PC-9 (cell line): Measurements from ENCODE around the gene ATG16L1.

Source experiments
- EZH2 ChIP-seq: fragments of 200-600 bp; sonication (generic); IDR thresholded peaks from 2 replicates; pipeline ENCODE4 v1.8.0; 2017; ENCODE audit warnings: antibody characterized with exemption, low read depth
- TF ChIP-seq, protein P1 (sequence below): fragments of 200-600 bp; sonication (generic); conservative IDR thresholded peaks from 2 replicates; pipeline ENCODE4 v1.6.1; 2017; ENCODE audit warnings: mixed run types, antibody characterized with exemption, mild to moderate bottlenecking, moderate library complexity

DNA sequence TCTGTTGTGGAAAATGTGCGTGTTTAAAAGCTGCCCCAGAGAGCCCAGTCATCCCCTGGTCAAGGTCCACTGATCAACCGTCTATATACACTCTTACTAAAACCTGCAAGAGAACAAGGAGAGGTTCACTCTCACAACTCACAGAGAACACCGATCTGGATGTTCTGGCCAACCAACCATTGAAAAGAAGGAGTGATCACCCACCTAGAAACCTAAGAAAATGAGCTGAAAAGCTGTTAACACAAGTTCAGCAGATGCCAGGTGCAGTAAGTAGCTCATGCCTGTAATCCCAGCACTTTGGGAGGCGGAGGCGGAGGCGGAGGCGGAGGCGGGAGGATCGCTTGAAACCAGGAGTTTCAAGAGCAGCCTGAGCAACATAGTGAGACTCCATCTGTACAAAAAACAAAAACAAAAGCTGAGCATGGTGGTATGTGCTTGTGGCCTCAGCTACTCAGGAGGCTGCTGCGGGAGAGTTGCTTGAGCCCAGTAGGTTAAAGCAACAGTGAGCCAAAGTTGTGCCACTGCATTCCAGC is 14.5 kb downstream of the ATG16L1 start:
- TF ChIP-seq, protein P1, sequence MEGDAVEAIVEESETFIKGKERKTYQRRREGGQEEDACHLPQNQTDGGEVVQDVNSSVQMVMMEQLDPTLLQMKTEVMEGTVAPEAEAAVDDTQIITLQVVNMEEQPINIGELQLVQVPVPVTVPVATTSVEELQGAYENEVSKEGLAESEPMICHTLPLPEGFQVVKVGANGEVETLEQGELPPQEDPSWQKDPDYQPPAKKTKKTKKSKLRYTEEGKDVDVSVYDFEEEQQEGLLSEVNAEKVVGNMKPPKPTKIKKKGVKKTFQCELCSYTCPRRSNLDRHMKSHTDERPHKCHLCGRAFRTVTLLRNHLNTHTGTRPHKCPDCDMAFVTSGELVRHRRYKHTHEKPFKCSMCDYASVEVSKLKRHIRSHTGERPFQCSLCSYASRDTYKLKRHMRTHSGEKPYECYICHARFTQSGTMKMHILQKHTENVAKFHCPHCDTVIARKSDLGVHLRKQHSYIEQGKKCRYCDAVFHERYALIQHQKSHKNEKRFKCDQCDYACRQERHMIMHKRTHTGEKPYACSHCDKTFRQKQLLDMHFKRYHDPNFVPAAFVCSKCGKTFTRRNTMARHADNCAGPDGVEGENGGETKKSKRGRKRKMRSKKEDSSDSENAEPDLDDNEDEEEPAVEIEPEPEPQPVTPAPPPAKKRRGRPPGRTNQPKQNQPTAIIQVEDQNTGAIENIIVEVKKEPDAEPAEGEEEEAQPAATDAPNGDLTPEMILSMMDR, result no peak
- no peak for TF ChIP-seq EZH2
